LNCaP clone FGC (cell line): ENCODE data around the gene SRGAP3.

Experiments used
- DNase-seq: peaks from one replicate; pipeline ENCODE4 v3.0.0-alpha.2; 2011; ENCODE audit warnings: low read depth
- H3K4me3 ChIP-seq: 2 replicates; pipeline ENCODE4 v1.5.1; 2011; ENCODE audit warnings: mild to moderate bottlenecking, low read depth, low read length, control low read depth
- CTCF ChIP-seq: IDR thresholded peaks from 2 replicates; pipeline ENCODE4 v1.5.1; 2012; ENCODE audit warnings: mild to moderate bottlenecking; ENCODE audit not compliant: control insufficient read depth, insufficient read depth; ENCODE audit errors: extremely low read depth

Gene SRGAP3

DNA sequence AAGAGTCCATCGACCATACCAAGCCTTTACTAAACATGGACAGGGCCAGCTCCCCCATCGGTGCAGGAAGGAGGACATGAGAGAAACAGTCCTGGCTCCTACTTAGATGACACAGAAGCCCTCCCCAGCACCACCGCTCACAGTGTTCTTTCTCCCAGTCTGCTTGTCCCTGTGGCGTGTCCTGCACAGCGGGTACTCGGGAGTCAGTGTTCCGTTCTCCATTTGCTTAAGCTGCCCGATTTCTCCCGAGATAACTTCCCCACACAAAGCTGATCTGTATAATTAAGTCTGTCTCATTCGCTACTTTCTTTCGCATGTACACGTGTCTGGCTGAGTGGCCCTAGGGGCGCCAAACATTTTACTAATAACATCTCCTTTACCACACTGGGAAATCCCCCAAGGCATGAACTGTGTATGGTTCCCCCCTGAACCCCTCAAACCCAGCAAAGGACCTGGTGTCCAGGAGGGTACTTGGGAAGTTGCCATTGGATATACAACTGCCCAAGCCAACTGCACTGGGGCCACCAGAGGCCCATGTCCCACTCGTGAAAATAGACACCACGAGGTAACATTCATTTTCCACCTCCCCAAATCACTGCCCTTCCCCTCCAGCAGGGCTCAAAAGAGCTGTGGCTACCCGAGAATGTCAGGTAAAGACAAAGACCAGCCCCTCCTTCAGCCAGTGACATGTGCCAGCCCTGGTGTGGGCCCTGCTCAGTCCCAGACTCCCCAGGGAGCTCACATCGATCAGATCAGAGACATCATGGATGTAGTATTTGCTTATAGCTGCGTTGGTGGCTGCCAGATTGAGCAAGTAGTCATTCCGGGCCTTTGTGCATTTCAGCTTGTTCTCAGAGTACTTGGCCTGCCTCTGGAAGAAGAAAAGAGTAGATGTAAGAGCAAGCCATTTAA, 189.7 kb downstream of the SRGAP3 start:
- H3K4me3 ChIP-seq, result no peak overlapping the region
- TF ChIP-seq CTCF, result no peak
- DNase-seq, result no peak

- DNase-seq, result no peak
Observed at GRCh38 chr3:9056581-9056980, 192.9 kb downstream of the SRGAP3 start.

DNA sequence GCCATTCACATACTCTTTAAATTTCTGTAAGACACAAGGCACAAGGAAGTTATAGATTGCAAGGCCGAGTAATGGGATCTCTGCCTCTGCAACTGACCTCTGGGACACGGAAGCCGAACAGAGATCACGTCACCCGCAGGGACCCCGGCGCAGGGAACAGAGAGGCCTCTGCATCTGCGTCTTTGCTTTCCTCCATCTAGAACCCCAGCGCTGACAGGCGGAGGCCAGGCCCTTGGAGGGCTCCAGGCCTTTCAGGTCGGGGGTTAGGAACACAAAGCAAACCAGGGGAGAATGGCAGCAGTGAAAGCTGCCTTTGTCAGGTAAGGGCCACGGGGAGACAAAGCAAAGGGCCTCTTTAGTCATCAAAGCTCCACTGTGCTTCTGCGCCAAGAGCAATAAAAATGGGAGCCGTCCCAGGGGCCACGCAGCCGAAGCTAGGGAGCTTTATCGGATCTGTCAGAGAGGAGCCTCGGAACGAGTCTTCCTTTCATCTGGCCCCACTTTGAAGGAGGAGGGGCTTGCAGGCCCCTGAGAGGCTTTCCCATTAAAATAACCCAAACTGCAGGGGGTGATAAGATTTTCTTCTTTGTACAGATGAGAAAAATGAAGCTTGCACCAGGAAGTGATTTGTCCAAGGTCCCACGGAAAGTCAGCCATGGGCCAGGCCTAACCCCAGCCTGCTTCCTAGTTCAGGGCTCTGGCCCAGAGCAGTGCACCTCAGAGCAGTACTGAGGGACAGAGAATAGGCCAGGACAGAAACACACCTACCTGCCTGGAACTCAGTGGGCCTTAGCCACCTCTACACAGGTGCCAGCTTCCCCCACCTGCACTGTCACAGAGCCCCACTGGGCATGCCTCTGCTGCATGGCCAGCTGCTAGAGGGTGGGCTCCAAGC, 201.7 kb downstream of the SRGAP3 start:
- no peak for TF ChIP-seq CTCF
- no peak for DNase-seq
- no peak overlapping the region for H3K4me3 ChIP-seq

More at GRCh38 chr3:9056581-9056980, 192.9 kb downstream of the SRGAP3 start:
- H3K4me3 ChIP-seq, result no peak overlapping the region
- TF ChIP-seq CTCF, result no peak

DNA sequence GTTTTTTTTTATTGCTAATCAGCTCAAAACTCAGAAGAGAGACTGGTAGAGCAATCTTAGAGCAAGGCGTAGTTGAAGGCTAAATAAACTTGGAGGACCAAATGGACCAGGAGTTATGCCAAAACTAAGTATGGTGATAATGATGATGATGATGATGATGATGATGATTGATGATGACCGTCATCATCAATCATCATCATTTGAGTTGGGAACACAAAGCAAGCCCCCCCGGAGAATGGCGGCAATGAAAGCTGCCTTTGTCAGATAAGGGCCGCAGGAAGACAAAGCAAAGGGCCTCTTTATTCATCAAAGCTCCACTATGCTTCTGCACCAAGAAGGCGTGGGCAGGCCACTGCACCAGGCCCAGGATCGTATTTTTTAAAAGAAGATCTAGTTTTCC, 204.1 kb downstream of the SRGAP3 start:
- TF ChIP-seq CTCF, result no peak
- no peak overlapping the region for H3K4me3 ChIP-seq
- DNase-seq, result no peak

DNA sequence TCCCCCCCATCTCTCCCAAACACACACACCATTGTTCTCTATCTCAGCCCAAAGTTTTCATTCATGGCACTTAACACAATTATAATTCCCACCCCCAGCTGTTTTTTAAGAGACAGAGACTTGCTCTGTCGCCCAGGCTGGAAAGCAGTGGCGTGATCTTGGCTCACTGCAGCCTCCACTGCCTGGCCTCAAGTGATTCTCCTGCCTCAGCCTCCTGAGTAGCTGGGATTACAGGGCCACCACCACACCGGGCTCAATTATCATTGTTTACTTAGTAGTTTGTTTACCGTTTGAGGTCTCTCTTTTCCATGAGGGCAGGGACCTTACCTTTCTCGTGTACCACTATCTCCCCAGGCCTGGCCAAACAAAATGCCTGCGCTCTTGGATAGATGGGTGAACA, 206.4 kb downstream of the SRGAP3 start:
- H3K4me3 ChIP-seq, result no peak overlapping the region
- DNase-seq, result no peak
- no peak for TF ChIP-seq CTCF

DNA sequence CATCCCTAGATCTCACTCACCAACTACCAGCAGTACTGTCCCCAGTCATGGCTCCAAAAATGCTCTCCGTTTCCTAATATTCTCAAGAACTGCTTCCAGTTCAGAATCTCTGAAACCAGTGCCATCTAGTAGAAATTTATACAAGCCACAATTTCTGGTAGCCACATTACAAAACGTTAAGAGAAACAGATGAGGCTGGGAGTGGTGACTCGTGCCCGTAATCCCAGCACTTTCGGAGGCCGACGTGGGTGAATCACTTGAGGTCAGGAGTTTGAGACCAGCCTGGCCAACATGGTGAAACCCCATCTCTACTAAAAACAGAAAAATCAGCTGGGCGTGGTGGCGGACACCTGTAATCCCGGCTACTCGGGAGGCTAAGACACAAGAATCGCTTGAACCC, 207.8 kb downstream of the SRGAP3 start:
- TF ChIP-seq CTCF, result no peak
- no peak overlapping the region for H3K4me3 ChIP-seq
- no peak for DNase-seq
